ENCODE measurements around the gene ANGPTL4.
A peak's percentile ranks its signal among the peaks of the same experiment; 100 is the strongest.

The ANGPTL4 gene

GRCh38 chr19:8413629-8413995 is 49.7 kb downstream of the ANGPTL4 start:
- DNase-seq (ENCODE audit: low read depth) = no peak

DNA sequence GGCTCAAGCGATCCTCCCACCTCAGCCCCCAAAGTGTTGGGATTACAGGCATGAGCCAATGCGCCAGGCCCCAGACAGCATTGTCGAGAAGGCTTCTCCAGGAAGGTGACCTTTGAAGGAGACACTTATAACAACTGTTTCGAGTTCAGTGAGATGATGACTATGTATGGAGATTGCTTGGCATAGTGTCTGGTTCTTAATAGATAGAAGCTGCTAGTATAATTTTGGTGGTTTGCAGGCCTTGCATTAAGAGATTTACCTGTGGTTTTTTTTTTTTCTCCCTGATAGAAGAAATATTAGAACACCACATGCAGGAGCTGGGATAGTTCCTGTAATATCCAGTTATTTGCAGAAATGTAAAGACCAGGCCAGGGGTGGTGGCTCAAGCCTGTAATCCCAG is 52.8 kb downstream of the ANGPTL4 start:
- DNase-seq (ENCODE audit: low read depth) = no peak

DNA sequence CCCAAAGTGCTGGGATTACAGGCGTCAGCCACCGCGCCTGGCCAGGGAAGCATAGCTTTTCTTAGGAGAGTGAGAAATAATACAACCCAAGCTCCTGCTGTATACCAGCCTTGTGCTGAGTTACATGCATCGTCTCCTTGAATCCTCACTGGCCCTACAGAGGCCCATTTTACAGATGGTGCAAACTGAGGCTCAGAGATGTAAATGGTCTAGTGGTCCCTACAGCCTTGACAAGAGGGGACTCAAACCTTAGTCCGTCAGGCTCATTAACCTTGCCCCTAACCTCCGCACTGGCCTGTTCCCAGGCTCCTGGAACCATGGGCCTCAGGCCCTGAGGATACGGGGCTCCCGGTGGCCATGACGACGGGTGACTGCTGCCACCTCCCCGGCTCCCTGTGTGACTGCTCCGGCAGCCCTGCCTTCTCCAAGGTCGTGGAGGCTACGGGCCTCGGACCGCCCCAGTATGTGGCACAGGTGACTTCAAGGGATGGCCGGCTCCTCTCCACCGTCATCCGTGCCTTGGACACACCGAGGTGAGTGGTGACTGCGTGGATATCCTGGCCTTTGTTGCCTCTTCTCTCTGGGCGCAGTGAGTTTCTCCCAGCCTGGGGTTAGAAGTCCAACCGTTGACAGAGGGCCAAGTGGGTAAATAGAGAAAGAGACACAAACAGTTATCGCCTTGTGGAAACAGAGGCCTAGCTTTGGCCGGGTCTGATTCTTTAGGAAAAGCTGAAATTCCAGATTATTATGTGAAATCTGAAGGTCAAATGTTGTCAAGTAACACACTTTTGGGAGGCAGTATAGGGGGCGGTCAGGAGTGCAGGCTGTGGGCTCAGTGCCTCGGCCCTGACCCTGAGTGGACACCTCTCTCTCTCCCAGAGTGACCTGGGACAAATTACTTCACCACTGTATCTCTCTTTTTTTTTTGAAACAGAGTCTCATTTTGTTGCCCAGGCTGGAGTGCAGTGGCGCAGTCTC is 57.8 kb downstream of the ANGPTL4 start:
- DNase-seq (ENCODE audit: low read depth) = no peak

- peak; percentile 83 for DNase-seq (ENCODE audit: low read depth)
These were observed 59.9 kb downstream of the ANGPTL4 start for GRCh38 chr19:8423817-8424223.

Measured in HS-27A (cell line).